Urinary bladder (tissue), 4 donors: Measurements from ENCODE around the gene ATXN10. TPM values are rescaled to one million over a fixed set of nuclear protein-coding genes. Genes with fewer than 3 reads are reported as not detected.

Experiments used
- DNase-seq: peaks from one replicate; pipeline ENCODE4 v3.0.0-alpha.2; 2015; ENCODE audit errors: extremely low spot score
- H3K27ac ChIP-seq: one replicate; pipeline ENCODE4 v1.5.1; 2013; ENCODE audit warnings: low read depth, mild to moderate bottlenecking, moderate library complexity
- H3K36me3 ChIP-seq: one replicate; pipeline ENCODE4 v1.6.1; 2013; ENCODE audit warnings: mild to moderate bottlenecking, moderate library complexity; ENCODE audit not compliant: insufficient read depth
- H3K4me1 ChIP-seq: one replicate; pipeline ENCODE4 v1.6.1; 2013; ENCODE audit warnings: mild to moderate bottlenecking, moderate library complexity; ENCODE audit not compliant: insufficient read depth
- H3K4me3 ChIP-seq: one replicate; pipeline ENCODE4 v1.5.1; 2013; ENCODE audit warnings: low read depth, low read length
- WGBS: extraction: QIAGEN DNeasy Blood & Tissue Kit; methylation state at CpG from one replicate; pipeline ENCODE4 v1.1.7; 2013; 5-methylcytosine and 5-hydroxymethylcytosine counted together
- polyA plus RNA-seq: library from polyadenylated mRNA; stranded (reverse); fragments of 200-250 nt; gene quantifications from one replicate; pipeline ENCODE4 v1.2.3, GENCODE V29; 2013
- total RNA-seq: library from RNA; depleted of rRNA; stranded (reverse); fragments of >200 nt; gene quantifications from one replicate; pipeline ENCODE4 v1.2.3, GENCODE V29; 2014
- donor health status: healthy with polysubstance abuse.
- donor health status: healthy.

Gene ATXN10
- total and polyA plus RNA-seq, 2 donors = 63.6 to 191 TPM

- H3K36me3 ChIP-seq = no peaks in the 10 kb centered on the region
- H3K27ac ChIP-seq = no peak overlapping the region
- WGBS = 91% methylated on average over 7 of the region's 7 CpGs
- no peak overlapping the region for H3K4me3 ChIP-seq
- no peak for DNase-seq
- H3K4me1 ChIP-seq = peaks cover 3% of the 10 kb centered on the region
These were observed 198.4 kb downstream of the ATXN10 start for GRCh38 chr22:45870011-45870410.

GRCh38 chr22:45871721-45872120 is 200.1 kb downstream of the ATXN10 start:
- H3K4me3 ChIP-seq = no peak overlapping the region
- H3K36me3 ChIP-seq = no peaks in the 10 kb centered on the region
- no peak for DNase-seq
- 96% methylated on average over 6 of the region's 6 CpGs for WGBS
- peaks cover 3% of the 10 kb centered on the region for H3K4me1 ChIP-seq
- H3K27ac ChIP-seq = no peak overlapping the region

GRCh38 chr22:45872659-45873263 is 201.1 kb downstream of the ATXN10 start:
- DNase-seq = no peak

GRCh38 chr22:45876136-45877035 is 204.8 kb downstream of the ATXN10 start:
- no peak for DNase-seq
- WGBS = 90% methylated on average over 26 of the region's 26 CpGs
- no peaks in the 10 kb centered on the region for H3K36me3 ChIP-seq
- H3K27ac ChIP-seq = no peak overlapping the region
- H3K4me3 ChIP-seq = no peak overlapping the region
- no peaks in the 10 kb centered on the region for H3K4me1 ChIP-seq

More at GRCh38 chr22:45872659-45873263, 201.1 kb downstream of the ATXN10 start:
- WGBS = 94% methylated on average over 3 of the region's 3 CpGs
- Histone ChIP-seq H3K4me3 (no peak overlapping the region), H3K4me1 (no peaks in the 10 kb centered on the region), H3K36me3 (no peaks in the 10 kb centered on the region), H3K27ac (no peak overlapping the region)

DNA sequence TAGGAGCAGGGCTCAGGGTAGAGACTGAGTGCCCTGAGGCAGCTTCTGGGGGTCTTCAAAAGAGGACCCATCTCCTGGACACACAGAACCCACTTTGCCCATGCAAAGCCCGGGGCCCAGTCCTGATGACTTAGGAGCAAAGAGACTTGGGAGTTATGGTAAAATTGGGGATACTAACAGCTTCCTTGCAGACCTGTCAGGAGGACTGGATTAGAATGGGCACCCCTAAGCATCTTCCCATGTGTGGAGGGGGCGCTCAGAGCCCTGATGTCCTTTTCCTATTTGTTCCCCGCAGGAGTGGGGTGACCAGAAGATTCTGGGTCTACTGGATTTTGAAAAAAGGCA is 205.4 kb downstream of the ATXN10 start:
- no peak for DNase-seq
- no peak overlapping the region for H3K27ac ChIP-seq
- H3K36me3 ChIP-seq = no peaks in the 10 kb centered on the region
- H3K4me3 ChIP-seq = no peak overlapping the region
- H3K4me1 ChIP-seq = no peaks in the 10 kb centered on the region
- WGBS = 91% methylated on average over 3 of the region's 3 CpGs

GRCh38 chr22:45877651-45878050 is 206.0 kb downstream of the ATXN10 start:
- 60% methylated on average over 18 of the region's 18 CpGs for WGBS
- Histone ChIP-seq H3K36me3 (no peaks in the 10 kb centered on the region), H3K4me3 (no peak overlapping the region), H3K27ac (no peak overlapping the region), H3K4me1 (no peaks in the 10 kb centered on the region)
- no peak for DNase-seq

DNA sequence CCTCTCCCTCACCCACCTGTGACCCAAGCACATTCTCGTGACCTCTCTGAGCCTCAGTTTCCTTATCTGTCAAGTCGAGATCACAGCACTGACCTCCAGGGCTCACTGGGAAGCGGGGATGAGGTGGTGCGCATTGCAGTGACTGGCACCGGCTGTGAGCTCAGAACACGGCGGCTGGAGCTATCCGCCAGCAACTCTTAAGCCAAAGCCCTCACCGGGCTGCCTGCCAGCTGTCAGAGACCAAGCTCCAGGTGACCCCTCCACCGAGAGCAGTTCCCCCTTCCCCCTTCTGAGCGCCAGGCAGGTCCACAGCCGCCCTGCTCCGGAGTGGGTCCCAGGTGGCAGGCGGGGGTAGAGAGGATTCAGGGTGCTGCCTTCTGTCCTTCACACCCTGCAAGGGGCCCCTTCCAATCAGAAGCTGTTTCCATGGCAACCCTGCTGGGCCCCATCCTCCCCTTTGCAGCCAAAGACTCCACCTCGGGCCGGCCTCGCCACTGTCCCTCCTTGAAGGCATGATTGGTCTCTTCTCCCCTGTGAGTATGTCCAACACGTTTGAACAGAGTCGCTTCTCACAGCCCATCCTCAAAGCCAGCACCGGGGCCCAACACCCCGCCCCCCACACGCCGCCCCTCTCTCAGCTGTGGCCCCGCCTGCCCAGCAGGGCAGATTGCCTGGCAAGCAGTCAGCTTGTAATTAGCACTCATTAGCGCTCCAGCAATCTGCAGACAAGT is 206.6 kb downstream of the ATXN10 start:
- no peaks in the 10 kb centered on the region for H3K36me3 ChIP-seq
- 23% methylated on average over 25 of the region's 25 CpGs for WGBS
- H3K4me1 ChIP-seq = no peaks in the 10 kb centered on the region
- DNase-seq = no peak
- H3K27ac ChIP-seq = no peak overlapping the region
- H3K4me3 ChIP-seq = no peak overlapping the region

- 39% methylated on average over 16 of the region's 16 CpGs for WGBS
- DNase-seq = no peak
These were observed 207.4 kb downstream of the ATXN10 start for GRCh38 chr22:45878901-45879551.

GRCh38 chr22:45879552-45879949 is 207.9 kb downstream of the ATXN10 start:
- DNase-seq = no peak
- no peak overlapping the region for H3K4me3 ChIP-seq
- H3K4me1 ChIP-seq = no peaks in the 10 kb centered on the region
- H3K36me3 ChIP-seq = no peaks in the 10 kb centered on the region
- H3K27ac ChIP-seq = no peak overlapping the region
- 42% methylated on average over 6 of the region's 6 CpGs for WGBS

More at GRCh38 chr22:45878901-45879551, 207.4 kb downstream of the ATXN10 start:
- Histone ChIP-seq H3K36me3 (no peaks in the 10 kb centered on the region), H3K4me1 (no peaks in the 10 kb centered on the region), H3K4me3 (no peak overlapping the region), H3K27ac (no peak overlapping the region)

GRCh38 chr22:45880091-45880715 is 208.6 kb downstream of the ATXN10 start:
- Histone ChIP-seq H3K4me3 (no peak overlapping the region), H3K36me3 (no peaks in the 10 kb centered on the region), H3K4me1 (no peaks in the 10 kb centered on the region), H3K27ac (no peak overlapping the region)
- no peak for DNase-seq
- WGBS = 36% methylated on average over 22 of the region's 22 CpGs

DNA sequence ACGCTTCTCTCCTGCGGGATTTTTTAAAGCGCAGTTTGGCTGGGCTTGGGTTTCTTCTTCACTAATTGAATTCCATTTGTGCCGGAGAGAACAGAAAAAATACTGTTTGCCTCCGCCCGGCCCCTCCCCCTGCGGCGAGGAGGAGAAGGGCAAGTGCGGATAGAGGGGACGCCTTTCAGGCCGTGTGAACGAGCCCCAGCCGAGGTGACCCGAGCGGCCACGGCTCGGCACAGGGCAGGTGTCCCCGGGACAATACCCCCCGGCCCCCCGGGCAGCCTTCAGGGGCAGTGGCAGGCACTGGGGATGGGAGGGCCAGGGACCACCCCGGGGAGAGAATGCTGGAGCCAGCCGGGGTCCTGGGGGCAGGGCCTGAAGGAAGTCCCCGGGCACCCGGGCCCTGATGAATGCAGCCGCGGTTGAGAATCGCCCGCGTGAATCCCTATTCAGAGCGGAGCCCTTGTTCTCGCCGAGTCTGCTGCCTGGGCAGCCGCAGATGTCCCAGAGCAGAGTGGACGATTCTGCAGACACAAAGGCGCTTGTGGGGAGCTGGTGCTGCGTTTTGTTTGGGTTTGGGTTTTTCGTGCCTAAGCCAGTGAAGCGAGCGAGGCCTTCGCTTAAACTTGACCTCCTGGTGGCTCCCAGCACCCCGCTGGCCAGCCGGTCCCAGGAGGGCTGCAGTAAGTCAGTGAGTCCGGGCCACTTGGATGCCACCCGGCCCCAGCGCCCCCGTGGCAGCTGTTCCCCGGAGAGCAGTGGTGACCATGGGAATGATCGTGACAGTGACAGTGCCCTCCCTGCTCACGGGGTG is 209.3 kb downstream of the ATXN10 start:
- Histone ChIP-seq H3K4me3 (no peak overlapping the region), H3K36me3 (no peaks in the 10 kb centered on the region), H3K4me1 (no peaks in the 10 kb centered on the region), H3K27ac (no peak overlapping the region)
- DNase-seq = no peak
- WGBS = 16% methylated on average over 49 of the region's 49 CpGs

- no peak for DNase-seq
- H3K4me3 ChIP-seq = no peak overlapping the region
- WGBS = 82% methylated on average over 8 of the region's 8 CpGs
These were observed 209.9 kb downstream of the ATXN10 start for GRCh38 chr22:45881524-45881875.

More at GRCh38 chr22:45881524-45881875, 209.9 kb downstream of the ATXN10 start:
- Histone ChIP-seq H3K4me1 (no peaks in the 10 kb centered on the region), H3K27ac (no peak overlapping the region), H3K36me3 (no peaks in the 10 kb centered on the region)
